Measurements from ENCODE around the gene PTPRG.

DNA sequence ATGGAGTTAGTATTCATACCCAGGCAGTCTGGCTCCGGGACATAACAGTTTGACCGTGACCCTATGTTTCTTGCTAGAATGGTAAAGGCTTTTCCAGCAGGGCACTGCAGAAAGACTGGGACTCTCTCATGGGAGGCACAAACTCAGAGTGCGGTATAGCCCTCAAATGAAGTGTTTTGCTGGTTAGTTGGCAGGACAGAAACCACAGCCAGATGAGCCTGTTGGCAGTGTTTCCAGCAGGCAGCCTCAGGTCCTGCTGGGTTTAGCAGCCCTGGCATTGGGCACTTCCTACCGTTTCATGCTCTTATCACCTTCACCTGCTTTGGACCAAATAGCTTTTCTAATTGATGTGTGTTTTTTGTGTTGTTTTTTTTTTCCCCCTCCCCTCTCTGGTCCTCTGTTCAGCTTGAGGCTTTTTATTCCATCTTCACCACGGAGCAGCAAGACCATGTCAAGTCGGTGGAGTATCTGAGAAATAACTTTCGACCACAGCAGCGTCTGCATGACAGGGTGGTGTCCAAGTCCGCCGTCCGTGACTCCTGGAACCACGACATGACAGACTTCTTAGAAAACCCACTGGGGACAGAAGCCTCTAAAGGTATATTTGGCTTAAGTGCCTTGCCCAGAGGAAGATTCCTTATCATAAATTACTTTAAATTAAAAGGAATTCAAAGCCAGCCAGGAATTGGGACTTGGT lies 606.3 kb downstream of the PTPRG start:
- TF ChIP-seq, protein P1, sequence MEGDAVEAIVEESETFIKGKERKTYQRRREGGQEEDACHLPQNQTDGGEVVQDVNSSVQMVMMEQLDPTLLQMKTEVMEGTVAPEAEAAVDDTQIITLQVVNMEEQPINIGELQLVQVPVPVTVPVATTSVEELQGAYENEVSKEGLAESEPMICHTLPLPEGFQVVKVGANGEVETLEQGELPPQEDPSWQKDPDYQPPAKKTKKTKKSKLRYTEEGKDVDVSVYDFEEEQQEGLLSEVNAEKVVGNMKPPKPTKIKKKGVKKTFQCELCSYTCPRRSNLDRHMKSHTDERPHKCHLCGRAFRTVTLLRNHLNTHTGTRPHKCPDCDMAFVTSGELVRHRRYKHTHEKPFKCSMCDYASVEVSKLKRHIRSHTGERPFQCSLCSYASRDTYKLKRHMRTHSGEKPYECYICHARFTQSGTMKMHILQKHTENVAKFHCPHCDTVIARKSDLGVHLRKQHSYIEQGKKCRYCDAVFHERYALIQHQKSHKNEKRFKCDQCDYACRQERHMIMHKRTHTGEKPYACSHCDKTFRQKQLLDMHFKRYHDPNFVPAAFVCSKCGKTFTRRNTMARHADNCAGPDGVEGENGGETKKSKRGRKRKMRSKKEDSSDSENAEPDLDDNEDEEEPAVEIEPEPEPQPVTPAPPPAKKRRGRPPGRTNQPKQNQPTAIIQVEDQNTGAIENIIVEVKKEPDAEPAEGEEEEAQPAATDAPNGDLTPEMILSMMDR (conservative IDR thresholded peaks at IDR 0.05; ENCODE audit: low read depth in 2 of 2) = no peak
- TF ChIP-seq EZH2 (IDR thresholded peaks at IDR 0.05; ENCODE audit: low read depth, unreplicated experiment) (no peak), POLR2AphosphoS5 (IDR thresholded peaks at IDR 0.05; ENCODE audit: low read depth) (no peak), JUNB (IDR thresholded peaks at IDR 0.05; ENCODE audit: unreplicated experiment) (no peak), EZH2phosphoT487 (IDR thresholded peaks at IDR 0.05; ENCODE audit: unreplicated experiment) (no peak), CREB1 (CRISPR knock-in tag; IDR thresholded peaks at IDR 0.05; ENCODE audit: low read depth) (no peak), NANOG (IDR thresholded peaks at IDR 0.05; ENCODE audit: borderline replicate concordance) (no peak)
- TF ChIP-seq, protein P2, sequence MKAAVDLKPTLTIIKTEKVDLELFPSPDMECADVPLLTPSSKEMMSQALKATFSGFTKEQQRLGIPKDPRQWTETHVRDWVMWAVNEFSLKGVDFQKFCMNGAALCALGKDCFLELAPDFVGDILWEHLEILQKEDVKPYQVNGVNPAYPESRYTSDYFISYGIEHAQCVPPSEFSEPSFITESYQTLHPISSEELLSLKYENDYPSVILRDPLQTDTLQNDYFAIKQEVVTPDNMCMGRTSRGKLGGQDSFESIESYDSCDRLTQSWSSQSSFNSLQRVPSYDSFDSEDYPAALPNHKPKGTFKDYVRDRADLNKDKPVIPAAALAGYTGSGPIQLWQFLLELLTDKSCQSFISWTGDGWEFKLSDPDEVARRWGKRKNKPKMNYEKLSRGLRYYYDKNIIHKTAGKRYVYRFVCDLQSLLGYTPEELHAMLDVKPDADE (IDR thresholded peaks at IDR 0.05) = no peak
- TF ChIP-seq, protein P3, sequence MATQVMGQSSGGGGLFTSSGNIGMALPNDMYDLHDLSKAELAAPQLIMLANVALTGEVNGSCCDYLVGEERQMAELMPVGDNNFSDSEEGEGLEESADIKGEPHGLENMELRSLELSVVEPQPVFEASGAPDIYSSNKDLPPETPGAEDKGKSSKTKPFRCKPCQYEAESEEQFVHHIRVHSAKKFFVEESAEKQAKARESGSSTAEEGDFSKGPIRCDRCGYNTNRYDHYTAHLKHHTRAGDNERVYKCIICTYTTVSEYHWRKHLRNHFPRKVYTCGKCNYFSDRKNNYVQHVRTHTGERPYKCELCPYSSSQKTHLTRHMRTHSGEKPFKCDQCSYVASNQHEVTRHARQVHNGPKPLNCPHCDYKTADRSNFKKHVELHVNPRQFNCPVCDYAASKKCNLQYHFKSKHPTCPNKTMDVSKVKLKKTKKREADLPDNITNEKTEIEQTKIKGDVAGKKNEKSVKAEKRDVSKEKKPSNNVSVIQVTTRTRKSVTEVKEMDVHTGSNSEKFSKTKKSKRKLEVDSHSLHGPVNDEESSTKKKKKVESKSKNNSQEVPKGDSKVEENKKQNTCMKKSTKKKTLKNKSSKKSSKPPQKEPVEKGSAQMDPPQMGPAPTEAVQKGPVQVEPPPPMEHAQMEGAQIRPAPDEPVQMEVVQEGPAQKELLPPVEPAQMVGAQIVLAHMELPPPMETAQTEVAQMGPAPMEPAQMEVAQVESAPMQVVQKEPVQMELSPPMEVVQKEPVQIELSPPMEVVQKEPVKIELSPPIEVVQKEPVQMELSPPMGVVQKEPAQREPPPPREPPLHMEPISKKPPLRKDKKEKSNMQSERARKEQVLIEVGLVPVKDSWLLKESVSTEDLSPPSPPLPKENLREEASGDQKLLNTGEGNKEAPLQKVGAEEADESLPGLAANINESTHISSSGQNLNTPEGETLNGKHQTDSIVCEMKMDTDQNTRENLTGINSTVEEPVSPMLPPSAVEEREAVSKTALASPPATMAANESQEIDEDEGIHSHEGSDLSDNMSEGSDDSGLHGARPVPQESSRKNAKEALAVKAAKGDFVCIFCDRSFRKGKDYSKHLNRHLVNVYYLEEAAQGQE (IDR thresholded peaks at IDR 0.05; ENCODE audit: unreplicated experiment) = no peak

Measured in GM23338 (cell line).